Small intestine (tissue), 7 donors: ENCODE measurements around the gene EIF4A3. TPM values are rescaled to one million over a fixed set of nuclear protein-coding genes. Genes with fewer than 3 reads are reported as not detected.

Experiments used
- DNase-seq, 2 donors: peaks; one replicate each; pipeline versions ENCODE4 v3.0.0 to v3.0.0-alpha.2; 2013
- FAIRE-seq: peaks from 2 replicates; lab custom pipeline; 2012; peaks lifted over from hg19 to GRCh38; lab: Jason Lieb, UNC
- H3K27ac ChIP-seq, 3 donors: one replicate each; pipeline ENCODE4 v1.5.1; 2013; ENCODE audit warnings: low read length in 2 of 3, mild to moderate bottlenecking in 2 of 3, control low read depth in 1 of 3, inconsistent platforms in 1 of 3, low read depth in 1 of 3, moderate library complexity in 1 of 3
- H3K27me3 ChIP-seq, 3 donors: one replicate each; pipeline ENCODE4 v1.6.1; 2013; ENCODE audit warnings: low read length in 3 of 3, inconsistent platforms in 1 of 3; ENCODE audit not compliant: control insufficient read depth in 3 of 3, insufficient read depth in 3 of 3
- H3K36me3 ChIP-seq, 3 donors: one replicate each; pipeline ENCODE4 v1.6.1; 2013; ENCODE audit warnings: low read length in 3 of 3, inconsistent platforms in 1 of 3, low read depth in 1 of 3, mild to moderate bottlenecking in 1 of 3, moderate library complexity in 1 of 3; ENCODE audit not compliant: control insufficient read depth in 3 of 3, insufficient read depth in 2 of 3
- H3K4me1 ChIP-seq, 3 donors: one replicate each; pipeline ENCODE4 v1.6.1; 2013; ENCODE audit warnings: low read length in 2 of 3, inconsistent platforms in 1 of 3, low read depth in 1 of 3, mild to moderate bottlenecking in 1 of 3, moderate library complexity in 1 of 3; ENCODE audit not compliant: control insufficient read depth in 3 of 3, insufficient read depth in 2 of 3
- H3K4me3 ChIP-seq, 3 donors: one replicate each; pipeline ENCODE4 v1.5.1; 2013; ENCODE audit warnings: low read length in 3 of 3, control low read depth in 1 of 3, inconsistent platforms in 1 of 3, low read depth in 1 of 3, mild to moderate bottlenecking in 1 of 3, moderate library complexity in 1 of 3
- H3K9me3 ChIP-seq, 2 donors: one replicate each; pipeline ENCODE4 v1.6.1; 2013; ENCODE audit warnings: low read depth in 1 of 2, low read length in 1 of 2; ENCODE audit not compliant: control insufficient read depth in 2 of 2, insufficient read depth in 1 of 2
- WGBS, 3 donors: extraction: QIAGEN DNeasy Blood & Tissue Kit; methylation state at CpG; one replicate each; pipeline ENCODE4 v1.1.7; 2013; 5-methylcytosine and 5-hydroxymethylcytosine counted together
- polyA plus RNA-seq, 4 donors: library from polyadenylated mRNA; stranded (reverse) in 3 of 4; unstranded in 1 of 4; fragments of 200-250 nt in 3 of 4; fragments of 120-200 nt in 1 of 4; gene quantifications; one replicate each; pipeline versions ENCODE4 v1.2.1 to v1.2.3, GENCODE V29; 2013
- donor health status: healthy with polysubstance abuse.
- donor health status: control.
- donor health status: control.
- donor health status: Bipolar disorder and iron deficiency.
- donor health status: healthy.

Gene EIF4A3
- polyA plus RNA-seq, 4 donors: 47.2 to 88.2 (median 67.3) TPM

DNA sequence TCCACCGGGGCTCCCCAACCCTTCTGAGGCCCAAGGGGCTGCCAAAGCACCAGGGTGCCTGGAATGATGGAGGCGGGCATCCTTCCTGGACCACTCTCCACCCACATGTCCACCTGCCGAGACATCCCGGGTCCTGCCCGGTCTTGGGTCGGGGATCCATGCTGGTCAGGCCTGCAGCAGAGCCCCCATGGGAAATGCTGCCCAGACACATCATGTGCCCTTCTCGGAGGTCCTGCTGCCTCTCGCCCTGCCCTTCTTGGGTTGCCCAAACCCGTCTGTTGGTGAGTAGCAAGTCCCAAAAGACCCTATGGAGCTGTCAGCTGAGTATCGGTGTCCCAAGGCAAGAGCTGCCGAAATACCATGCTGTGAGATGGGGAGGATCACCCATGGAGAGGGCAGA, 60.3 kb downstream of the EIF4A3 start:
- 84 to 90% (median 87%) methylated on average over 11 of the region's 11 CpGs for WGBS, 3 donors
- no peaks in the 10 kb centered on the region for H3K27me3 ChIP-seq

DNA sequence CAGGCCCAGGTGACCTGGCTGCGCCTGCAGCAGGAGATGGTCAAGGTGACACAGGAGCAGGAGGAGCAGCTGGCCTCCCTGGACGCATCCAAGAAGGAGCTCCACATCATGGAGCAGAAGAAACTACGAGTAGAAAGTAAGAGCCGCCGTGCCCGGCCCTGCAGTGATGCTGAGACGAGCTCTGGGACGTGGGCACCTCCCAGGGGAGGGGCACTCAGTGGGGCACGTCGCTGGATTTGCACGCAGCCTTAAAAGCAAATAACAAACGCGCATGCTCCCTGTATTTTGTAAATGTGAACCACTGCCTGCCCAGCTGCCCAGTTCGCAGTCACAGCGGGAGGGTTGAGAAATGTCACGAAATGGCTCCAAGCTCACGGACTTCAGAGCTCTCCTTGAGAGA, 60.8 kb downstream of the EIF4A3 start:
- peaks cover 0 to 14% (median 0%) of the 10 kb centered on the region in 3 donors for H3K36me3 ChIP-seq
- 74 to 83% (median 82%) methylated on average over 17 of the region's 17 CpGs for WGBS, 3 donors

More for the DNA sequence above, 60.3 kb downstream of the EIF4A3 start:
- H3K9me3 ChIP-seq: no peaks in the 10 kb centered on the region
- peaks cover 0 to 3% (median 0%) of the 10 kb centered on the region in 3 donors for H3K4me1 ChIP-seq
- DNase-seq: no peak
- no peak for FAIRE-seq
- no peak overlapping the region for H3K27ac ChIP-seq
- H3K36me3 ChIP-seq: peaks cover 0 to 12% (median 0%) of the 10 kb centered on the region in 3 donors
- H3K4me3 ChIP-seq: no peak overlapping the region

DNA sequence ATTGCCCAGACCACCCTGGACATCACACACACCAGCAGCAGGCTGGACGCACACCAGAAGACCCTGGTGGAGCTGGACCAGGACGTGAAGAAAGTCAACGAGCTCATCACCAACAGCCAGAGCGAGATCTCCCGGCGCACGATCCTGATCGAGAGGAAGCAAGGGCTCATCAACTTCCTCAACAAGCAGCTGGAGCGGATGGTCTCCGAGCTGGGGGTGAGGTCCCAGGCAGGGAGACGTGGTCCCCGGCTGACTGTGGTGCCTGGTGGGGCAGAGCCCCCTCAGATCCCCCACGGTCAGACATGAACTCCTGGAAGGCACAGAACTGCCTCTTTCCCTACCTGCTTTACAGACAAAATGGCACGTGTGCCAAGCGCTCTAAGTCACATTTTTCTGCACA, 62.2 kb downstream of the EIF4A3 start:
- FAIRE-seq: no peak
- H3K27me3 ChIP-seq: no peaks in the 10 kb centered on the region
- peaks cover 0 to 3% (median 0%) of the 10 kb centered on the region in 3 donors for H3K4me1 ChIP-seq
- H3K9me3 ChIP-seq: no peaks in the 10 kb centered on the region
- no peak overlapping the region for H3K4me3 ChIP-seq
- WGBS, 3 donors: 84 to 90% (median 87%) methylated on average over 15 of the region's 15 CpGs
- H3K27ac ChIP-seq: no peak overlapping the region
- DNase-seq: no peak
- peaks cover 0 to 13% (median 0%) of the 10 kb centered on the region in 3 donors for H3K36me3 ChIP-seq

More for the DNA sequence above, 60.8 kb downstream of the EIF4A3 start:
- FAIRE-seq (no peak), DNase-seq (no peak)
- H3K27ac ChIP-seq: no peak overlapping the region
- H3K9me3 ChIP-seq: no peaks in the 10 kb centered on the region
- no peak overlapping the region for H3K4me3 ChIP-seq
- no peaks in the 10 kb centered on the region for H3K27me3 ChIP-seq
- H3K4me1 ChIP-seq: peaks cover 0 to 3% (median 0%) of the 10 kb centered on the region in 3 donors

Other genes starting within 250 kb of the EIF4A3 start
- 10 to 100 TPM in 2 of 4 donors, 1 to 10 TPM in 2; 1.6 to 30.6 (median 15.2) TPM for gene TBC1D16, start 111.3 kb downstream of the EIF4A3 start, polyA plus RNA-seq
- 1 to 10 TPM in 2 of 4 donors, under 1 TPM in 2; 0.45 to 3.8 (median 1.0) TPM for gene CCDC40, start 110.5 kb downstream of the EIF4A3 start, polyA plus RNA-seq
- 10 to 100 TPM; 13.2 to 64.4 (median 21.3) TPM for gene GAA, start 45.5 kb downstream of the EIF4A3 start, polyA plus RNA-seq
- gene CARD14, start 22.9 kb upstream of the EIF4A3 start, polyA plus RNA-seq: 1 to 10 TPM in 3 of 4 donors, under 1 TPM in 1; 0.81 to 3.1 (median 1.5) TPM
- gene SGSH, start 73.2 kb upstream of the EIF4A3 start, polyA plus RNA-seq: 10 to 100 TPM; 24.4 to 60.1 (median 34.5) TPM
- 10 to 100 TPM in 1 of 4 donors, 1 to 10 TPM in 3; 7.3 to 63.2 (median 8.4) TPM for gene SLC26A11, start 73.3 kb upstream of the EIF4A3 start, polyA plus RNA-seq
- 10 to 100 TPM; 35.4 to 71.4 (median 53.0) TPM for gene RNF213, start 113.7 kb upstream of the EIF4A3 start, polyA plus RNA-seq